ACC112 (cell line): ENCODE measurements around the gene DAP.

Experiments used
- H2AFZ ChIP-seq: fragments of 200-600 bp; sonication (generic); one replicate; pipeline ENCODE4 v1.6.0; 2017; ENCODE audit warnings: antibody characterized with exemption, low read length; ENCODE audit not compliant: unreplicated experiment
- H3K27ac ChIP-seq: fragments of 200-600 bp; sonication (generic); 2 replicates; pipeline ENCODE4 v1.5.1; 2014; ENCODE audit warnings: low read depth, mild to moderate bottlenecking, antibody characterized with exemption, low read length, moderate library complexity
- H3K27me3 ChIP-seq: fragments of 200-600 bp; sonication (generic); 2 replicates; pipeline ENCODE4 v1.6.1; 2014; ENCODE audit warnings: mild to moderate bottlenecking, antibody characterized with exemption, low read length, moderate library complexity, mixed read lengths; ENCODE audit not compliant: insufficient read depth
- H3K36me3 ChIP-seq: fragments of 200-600 bp; sonication (generic); 2 replicates; pipeline ENCODE4 v1.6.1; 2016; ENCODE audit warnings: mild to moderate bottlenecking, antibody characterized with exemption, low read length, moderate library complexity, mixed read lengths; ENCODE audit not compliant: insufficient read depth
- H3K4me1 ChIP-seq: fragments of 200-600 bp; sonication (generic); one replicate; pipeline ENCODE4 v1.6.1; 2016; ENCODE audit warnings: low read length, mixed read lengths; ENCODE audit not compliant: insufficient read depth, unreplicated experiment, control insufficient read depth
- H3K4me3 ChIP-seq: fragments of 200-600 bp; sonication (generic); 2 replicates; pipeline ENCODE4 v1.5.1; 2014; ENCODE audit warnings: mild to moderate bottlenecking, low read depth, low read length
- H3K79me2 ChIP-seq: fragments of 200-600 bp; sonication (generic); one replicate; pipeline ENCODE4 v1.6.0; 2016; ENCODE audit warnings: low read length; ENCODE audit not compliant: control insufficient read depth, unreplicated experiment, insufficient read depth

The DAP gene, protein sequence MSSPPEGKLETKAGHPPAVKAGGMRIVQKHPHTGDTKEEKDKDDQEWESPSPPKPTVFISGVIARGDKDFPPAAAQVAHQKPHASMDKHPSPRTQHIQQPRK

DNA sequence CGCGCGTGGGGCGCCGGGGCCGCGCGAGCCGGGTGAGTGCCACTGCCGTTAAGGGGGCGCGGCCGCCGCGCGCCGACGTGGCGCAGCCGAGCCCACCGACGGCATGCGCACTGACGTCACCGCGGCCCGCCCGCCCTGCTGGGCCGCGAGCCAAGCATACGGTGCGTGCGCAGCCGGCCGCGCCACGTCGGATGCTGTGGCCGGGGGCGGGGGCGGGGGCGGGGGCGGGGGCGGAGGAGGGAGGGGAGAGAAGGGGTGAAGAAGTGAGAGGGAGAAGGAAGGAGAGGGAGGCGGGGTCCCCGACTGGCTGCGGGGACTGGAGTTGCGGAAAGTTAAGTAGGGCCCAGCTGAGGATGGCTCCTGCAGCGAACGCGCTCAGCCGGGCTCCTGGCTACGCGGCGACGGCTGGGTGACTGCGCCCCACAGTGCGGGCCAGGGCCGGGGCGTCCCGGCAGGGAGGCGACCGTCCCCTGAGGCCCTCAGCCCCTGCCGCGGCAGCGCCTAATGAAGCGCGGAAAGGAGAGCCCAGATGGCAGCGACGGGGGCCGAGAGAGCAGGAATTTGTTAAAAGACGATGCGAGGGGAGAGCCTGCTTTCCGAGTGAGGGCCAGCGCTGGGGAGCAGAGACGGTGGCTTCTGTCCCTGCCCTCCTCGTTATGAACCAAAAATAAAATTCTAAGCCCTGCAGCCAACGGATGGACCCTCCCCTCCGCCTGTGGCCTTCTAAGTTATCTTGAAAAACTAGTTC is at the start of gene DAP:
TSS of gene DAP (minus strand) at position 50 of the 748 bp plus-strand sequence. CDS start 166 bp downstream, outside the sequence.
- Histone ChIP-seq H3K79me2 (peaks cover 43% of the 10 kb centered on the region), H2AFZ (peak within 1 kb of the TSS; percentile 82), H3K27me3 (no peaks in the 10 kb centered on the region), H3K4me1 (peaks cover 14% of the 10 kb centered on the region), H3K4me3 (peak within 1 kb of the TSS; percentile 91), H3K27ac (peak within 1 kb of the TSS; percentile 74), H3K36me3 (no peaks in the 10 kb centered on the region)

DNA sequence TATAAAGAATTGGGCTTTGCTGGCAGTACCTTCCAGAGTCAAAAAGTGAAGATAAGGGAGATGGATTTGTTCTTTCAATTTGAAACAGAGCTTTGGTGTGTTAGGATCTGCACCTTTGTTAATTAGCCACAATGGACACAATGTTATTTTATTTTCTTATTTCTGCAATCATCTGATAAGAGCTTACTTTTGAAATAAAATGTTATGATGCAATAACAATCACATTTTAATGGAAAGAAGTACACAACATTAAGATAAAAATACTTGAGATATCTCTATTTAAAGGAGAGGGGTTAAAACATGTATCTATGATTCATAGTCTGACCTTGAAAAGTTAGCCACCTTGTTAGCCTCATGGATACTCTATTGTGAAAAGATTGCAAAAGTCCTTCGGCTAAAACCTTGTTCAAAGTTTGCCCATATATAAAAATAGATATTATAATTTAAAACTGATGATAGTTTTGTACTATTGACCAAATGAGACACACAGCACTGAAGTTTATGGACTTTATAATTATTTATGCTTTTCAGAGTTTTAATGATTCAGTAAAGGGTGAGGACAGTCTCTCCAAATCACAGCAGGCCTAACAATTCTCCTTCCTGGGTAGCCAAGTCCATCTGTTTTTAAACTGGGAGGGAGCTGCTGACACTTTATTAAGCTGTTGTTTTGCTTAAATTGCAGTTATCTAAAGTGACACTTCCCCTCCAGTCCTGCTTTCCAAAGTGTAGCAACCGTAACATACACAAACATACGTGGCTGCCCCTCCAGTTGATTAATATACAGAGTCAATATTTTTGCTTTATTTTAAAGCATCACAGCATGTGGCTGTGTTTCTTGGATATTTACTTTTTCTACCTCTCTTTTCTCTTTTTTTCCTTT is 47.6 kb upstream of the DAP start:
- H3K36me3 ChIP-seq = no peaks in the 10 kb centered on the region
- H3K79me2 ChIP-seq = no peaks in the 10 kb centered on the region
- H3K4me3 ChIP-seq = no peak overlapping the region
- H3K4me1 ChIP-seq = no peaks in the 10 kb centered on the region
- H3K27me3 ChIP-seq = peaks cover 67% of the 10 kb centered on the region
- H2AFZ ChIP-seq = no peak overlapping the region
- H3K27ac ChIP-seq = no peak overlapping the region

DNA sequence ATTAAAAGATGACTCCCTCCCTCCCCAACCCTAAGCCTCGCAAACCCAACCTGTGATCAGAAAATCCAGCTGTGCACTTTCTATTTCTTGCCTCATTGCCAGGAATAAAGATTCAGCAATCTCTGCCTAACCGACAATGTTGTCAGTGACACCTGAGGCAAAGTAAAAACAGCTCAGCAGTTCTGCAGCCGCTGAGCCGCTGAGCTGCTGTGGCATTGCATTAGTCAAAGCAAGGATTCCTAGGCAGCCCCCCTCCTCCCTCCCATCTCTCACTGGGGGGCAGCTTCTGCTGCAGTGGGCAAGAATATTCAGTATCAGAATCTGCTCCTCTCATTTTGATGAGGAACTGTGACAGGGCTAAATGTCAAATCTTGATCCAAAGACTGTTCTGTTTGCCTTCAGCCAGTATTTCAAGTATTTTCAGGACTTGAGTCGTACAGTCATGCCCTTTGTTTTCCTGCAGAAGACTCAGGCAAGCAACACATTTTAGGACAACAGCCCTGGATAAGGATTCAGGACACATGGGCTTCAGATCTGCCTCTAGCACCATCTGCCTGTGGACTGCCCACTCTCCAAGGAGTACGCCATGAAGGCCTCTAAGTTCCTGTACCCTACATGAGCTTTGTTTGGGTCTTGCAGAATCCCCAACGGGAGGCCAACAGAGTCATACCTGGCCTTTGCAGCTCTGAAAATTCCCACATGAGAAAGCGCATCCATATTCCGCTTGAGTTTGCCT is 41.1 kb upstream of the DAP start:
- no peaks in the 10 kb centered on the region for H3K36me3 ChIP-seq
- H3K4me1 ChIP-seq = no peaks in the 10 kb centered on the region
- H2AFZ ChIP-seq = no peak overlapping the region
- H3K4me3 ChIP-seq = no peak overlapping the region
- H3K27ac ChIP-seq = no peak overlapping the region
- H3K27me3 ChIP-seq = peaks cover 26% of the 10 kb centered on the region
- H3K79me2 ChIP-seq = no peaks in the 10 kb centered on the region

DNA sequence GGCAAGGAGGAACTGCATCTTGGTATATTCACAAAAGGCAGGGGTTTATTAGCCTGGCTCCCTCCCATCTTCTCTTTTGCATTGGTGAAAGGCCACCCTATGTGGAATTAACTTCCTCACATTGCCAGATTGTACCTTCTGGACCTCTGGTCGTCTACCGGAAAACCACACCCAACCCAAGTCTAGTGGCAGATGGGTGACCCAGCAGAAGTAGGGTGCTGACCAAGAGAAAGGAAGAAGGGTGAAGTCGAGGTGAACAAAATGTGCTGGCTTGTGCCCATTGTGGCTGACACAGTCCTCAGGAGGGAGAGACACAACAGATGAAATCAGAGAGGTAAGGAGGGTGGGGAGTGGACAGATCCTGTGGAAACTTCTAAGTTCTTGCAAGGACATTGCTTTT is 39.8 kb upstream of the DAP start:
- Histone ChIP-seq H3K79me2 (no peaks in the 10 kb centered on the region), H3K27ac (no peak overlapping the region), H3K27me3 (peaks cover 26% of the 10 kb centered on the region), H3K4me1 (no peaks in the 10 kb centered on the region), H2AFZ (no peak overlapping the region), H3K4me3 (no peak overlapping the region), H3K36me3 (no peaks in the 10 kb centered on the region)

DNA sequence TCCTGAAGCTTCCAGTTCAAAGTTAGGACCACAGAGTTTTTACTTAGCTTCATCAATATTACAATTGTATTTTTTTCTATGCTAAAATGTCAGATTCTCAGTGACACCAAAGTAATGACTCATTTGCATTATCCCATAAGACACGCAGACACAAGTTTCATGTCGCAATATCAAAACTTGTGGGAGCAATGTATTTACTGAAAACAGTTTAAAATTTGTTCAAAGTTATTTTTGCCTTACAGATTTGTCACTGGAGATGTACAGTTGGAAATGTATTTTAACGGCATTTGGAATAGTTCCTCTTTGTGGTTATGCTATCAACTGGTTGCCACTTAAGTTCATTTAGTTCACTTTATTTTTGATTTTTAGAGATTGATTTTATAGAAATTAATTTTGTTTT is 36.2 kb upstream of the DAP start:
- Histone ChIP-seq H3K27me3 (peaks cover 14% of the 10 kb centered on the region; the same call in 1 of the 2 replicates), H3K79me2 (no peaks in the 10 kb centered on the region), H3K4me1 (no peaks in the 10 kb centered on the region), H3K4me3 (no peak overlapping the region), H2AFZ (no peak overlapping the region), H3K27ac (no peak overlapping the region), H3K36me3 (no peaks in the 10 kb centered on the region)

DNA sequence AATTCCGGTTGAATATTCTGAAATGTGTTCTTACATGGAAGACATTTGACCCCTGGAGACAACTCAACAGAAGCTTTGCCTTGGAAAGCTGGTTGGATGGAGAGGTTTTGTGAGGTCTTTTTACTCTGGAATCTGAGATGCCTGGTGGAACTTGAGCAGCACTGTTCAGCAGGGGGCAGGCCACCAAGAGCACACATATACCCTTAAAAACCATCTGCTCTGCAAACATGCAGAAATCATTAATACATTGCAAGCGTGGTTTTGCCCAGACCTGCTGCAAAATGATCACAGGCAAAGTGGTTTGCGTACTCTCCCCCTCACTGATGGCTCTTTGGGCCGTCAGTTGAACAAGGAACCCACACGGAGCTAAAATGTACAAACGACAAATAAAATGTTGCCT is 32.8 kb upstream of the DAP start:
- Histone ChIP-seq H3K79me2 (no peaks in the 10 kb centered on the region), H3K4me1 (peaks cover 12% of the 10 kb centered on the region), H3K4me3 (no peak overlapping the region), H3K36me3 (no peaks in the 10 kb centered on the region), H2AFZ (no peak overlapping the region), H3K27me3 (no peaks in the 10 kb centered on the region), H3K27ac (no peak overlapping the region)

DNA sequence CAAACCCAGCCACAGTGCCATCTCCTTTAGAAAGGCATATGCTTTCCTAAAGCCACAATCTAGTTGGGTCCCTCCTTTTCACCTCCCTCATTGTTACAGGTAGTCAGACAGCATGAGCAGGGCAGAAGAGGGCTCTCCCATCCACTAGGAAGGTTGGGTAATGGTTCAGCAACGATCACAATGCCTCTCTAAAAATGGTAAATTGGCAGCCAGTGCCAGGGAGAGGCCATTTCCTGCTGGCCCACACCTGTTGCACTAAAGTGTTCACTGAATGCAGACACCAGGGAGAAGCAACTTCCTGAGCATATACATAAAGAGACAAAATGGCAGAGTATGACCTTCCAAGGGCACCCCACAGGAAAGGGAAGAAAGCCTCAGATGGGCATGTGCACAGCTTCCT is 31.3 kb upstream of the DAP start:
- Histone ChIP-seq H3K4me3 (no peak overlapping the region), H2AFZ (no peak overlapping the region), H3K27ac (no peak overlapping the region), H3K27me3 (no peaks in the 10 kb centered on the region), H3K4me1 (peaks cover 16% of the 10 kb centered on the region), H3K79me2 (no peaks in the 10 kb centered on the region), H3K36me3 (no peaks in the 10 kb centered on the region)

DNA sequence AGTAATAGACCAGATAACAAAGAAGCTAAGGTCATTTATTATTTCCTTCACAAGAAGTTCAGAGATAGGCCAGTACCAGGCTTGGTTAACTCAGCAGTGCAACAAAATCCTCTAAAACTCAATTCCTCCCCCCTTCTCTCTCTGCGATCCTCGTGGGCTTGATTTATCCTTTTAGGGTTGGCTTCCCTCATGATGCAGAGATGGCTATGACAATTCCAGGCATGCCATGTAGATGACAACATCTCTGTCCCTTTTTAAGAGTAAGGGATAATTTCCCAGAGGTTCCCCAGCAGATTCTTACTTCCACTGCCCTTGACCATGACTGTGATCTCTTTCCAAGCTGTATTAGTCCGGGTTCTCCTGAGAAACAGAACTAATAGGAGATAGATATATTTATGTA is 28.7 kb upstream of the DAP start:
- H3K27me3 ChIP-seq = no peaks in the 10 kb centered on the region
- H3K4me3 ChIP-seq = no peak overlapping the region
- no peaks in the 10 kb centered on the region for H3K79me2 ChIP-seq
- H3K36me3 ChIP-seq = no peaks in the 10 kb centered on the region
- no peak overlapping the region for H2AFZ ChIP-seq
- H3K27ac ChIP-seq = no peak overlapping the region
- H3K4me1 ChIP-seq = peaks cover 16% of the 10 kb centered on the region

DNA sequence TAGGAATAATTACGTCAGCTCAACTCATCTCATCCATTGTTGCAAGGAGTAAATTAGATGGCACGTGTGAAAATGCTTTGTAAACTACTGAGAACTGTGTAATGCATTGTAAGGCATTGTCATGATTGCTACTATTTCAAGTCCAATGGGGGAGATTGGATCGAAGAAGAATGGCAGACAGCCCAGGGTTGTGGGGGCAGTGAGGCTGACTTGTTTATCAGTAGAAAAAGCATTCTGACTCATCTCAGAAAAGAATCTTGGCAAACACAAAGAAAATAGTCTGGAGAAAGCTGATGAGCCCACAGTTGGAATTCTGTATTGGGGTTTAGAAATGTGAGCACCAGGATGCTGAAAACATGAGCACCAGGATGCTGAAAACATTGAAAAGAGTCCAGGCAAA is 28.0 kb upstream of the DAP start:
- H2AFZ ChIP-seq = no peak overlapping the region

DNA sequence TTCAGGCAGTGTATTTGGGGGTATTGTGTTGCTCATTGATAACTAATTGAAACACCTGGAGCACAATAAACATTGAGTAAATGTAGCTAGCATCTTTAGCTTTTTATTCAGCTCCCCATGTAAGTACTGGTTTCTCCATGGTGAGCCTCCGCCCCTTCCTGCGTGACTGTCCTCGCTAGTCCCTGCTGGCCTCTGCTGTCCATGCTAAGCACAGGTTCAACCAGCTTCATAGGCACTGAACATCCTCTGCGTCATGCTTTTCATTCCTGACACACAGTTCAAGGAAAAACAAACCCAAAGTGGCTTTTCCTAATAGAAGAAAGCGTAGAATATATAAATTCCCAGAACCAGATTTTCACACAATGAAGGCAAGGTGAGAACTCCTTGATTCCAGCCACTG is 27.3 kb upstream of the DAP start:
- Histone ChIP-seq H2AFZ (no peak overlapping the region), H3K4me1 (peaks cover 16% of the 10 kb centered on the region), H3K79me2 (no peaks in the 10 kb centered on the region), H3K27me3 (no peaks in the 10 kb centered on the region), H3K27ac (no peak overlapping the region), H3K4me3 (no peak overlapping the region), H3K36me3 (no peaks in the 10 kb centered on the region)

More for the DNA sequence above, 28.0 kb upstream of the DAP start:
- no peaks in the 10 kb centered on the region for H3K36me3 ChIP-seq
- no peaks in the 10 kb centered on the region for H3K79me2 ChIP-seq
- peaks cover 16% of the 10 kb centered on the region for H3K4me1 ChIP-seq
- no peaks in the 10 kb centered on the region for H3K27me3 ChIP-seq
- H3K27ac ChIP-seq = no peak overlapping the region
- H3K4me3 ChIP-seq = no peak overlapping the region
